ENCODE measurements around the gene UTP18. TPM values are rescaled to one million over a fixed set of nuclear protein-coding genes. Genes with fewer than 3 reads are reported as not detected.

The UTP18 gene
- total RNA-seq, 1 experiment from 2014 or later = 96.3 TPM

- Histone ChIP-seq H3K27ac (ENCODE audit: low read length) (no peak overlapping the region), H3K4me3 (ENCODE audit: low read depth in 2 of 2, low read length in 2 of 2) (no peak overlapping the region), H3K4me1 (ENCODE audit: control insufficient read depth, insufficient read depth, low read length) (no peaks in the 10 kb centered on the region), H3K27me3 (ENCODE audit: control insufficient read depth, insufficient read depth, low read length) (no peaks in the 10 kb centered on the region), H3K36me3 (ENCODE audit: control insufficient read depth, insufficient read depth, low read length) (no peaks in the 10 kb centered on the region), H3K9me3 (ENCODE audit: control insufficient read depth, insufficient read depth, low read depth, low read length) (no peaks in the 10 kb centered on the region)
- no peak for TF ChIP-seq POLR2AphosphoS5 (IDR thresholded peaks at IDR 0.05; ENCODE audit: low read depth, low read length)
- TF ChIP-seq TCF7L2 (IDR thresholded peaks at IDR 0.05; ENCODE audit: low read depth, low read length) = no peak
- no peak for TF ChIP-seq SIN3A (IDR thresholded peaks at IDR 0.05; ENCODE audit: borderline replicate concordance, insufficient read depth, low read depth, low read length)
- TF ChIP-seq, protein P1, sequence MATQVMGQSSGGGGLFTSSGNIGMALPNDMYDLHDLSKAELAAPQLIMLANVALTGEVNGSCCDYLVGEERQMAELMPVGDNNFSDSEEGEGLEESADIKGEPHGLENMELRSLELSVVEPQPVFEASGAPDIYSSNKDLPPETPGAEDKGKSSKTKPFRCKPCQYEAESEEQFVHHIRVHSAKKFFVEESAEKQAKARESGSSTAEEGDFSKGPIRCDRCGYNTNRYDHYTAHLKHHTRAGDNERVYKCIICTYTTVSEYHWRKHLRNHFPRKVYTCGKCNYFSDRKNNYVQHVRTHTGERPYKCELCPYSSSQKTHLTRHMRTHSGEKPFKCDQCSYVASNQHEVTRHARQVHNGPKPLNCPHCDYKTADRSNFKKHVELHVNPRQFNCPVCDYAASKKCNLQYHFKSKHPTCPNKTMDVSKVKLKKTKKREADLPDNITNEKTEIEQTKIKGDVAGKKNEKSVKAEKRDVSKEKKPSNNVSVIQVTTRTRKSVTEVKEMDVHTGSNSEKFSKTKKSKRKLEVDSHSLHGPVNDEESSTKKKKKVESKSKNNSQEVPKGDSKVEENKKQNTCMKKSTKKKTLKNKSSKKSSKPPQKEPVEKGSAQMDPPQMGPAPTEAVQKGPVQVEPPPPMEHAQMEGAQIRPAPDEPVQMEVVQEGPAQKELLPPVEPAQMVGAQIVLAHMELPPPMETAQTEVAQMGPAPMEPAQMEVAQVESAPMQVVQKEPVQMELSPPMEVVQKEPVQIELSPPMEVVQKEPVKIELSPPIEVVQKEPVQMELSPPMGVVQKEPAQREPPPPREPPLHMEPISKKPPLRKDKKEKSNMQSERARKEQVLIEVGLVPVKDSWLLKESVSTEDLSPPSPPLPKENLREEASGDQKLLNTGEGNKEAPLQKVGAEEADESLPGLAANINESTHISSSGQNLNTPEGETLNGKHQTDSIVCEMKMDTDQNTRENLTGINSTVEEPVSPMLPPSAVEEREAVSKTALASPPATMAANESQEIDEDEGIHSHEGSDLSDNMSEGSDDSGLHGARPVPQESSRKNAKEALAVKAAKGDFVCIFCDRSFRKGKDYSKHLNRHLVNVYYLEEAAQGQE (IDR thresholded peaks at IDR 0.05; ENCODE audit: insufficient read depth in 1 of 2, low read depth in 2 of 2, low read length in 1 of 2) = no peak
- TF ChIP-seq, protein P2, sequence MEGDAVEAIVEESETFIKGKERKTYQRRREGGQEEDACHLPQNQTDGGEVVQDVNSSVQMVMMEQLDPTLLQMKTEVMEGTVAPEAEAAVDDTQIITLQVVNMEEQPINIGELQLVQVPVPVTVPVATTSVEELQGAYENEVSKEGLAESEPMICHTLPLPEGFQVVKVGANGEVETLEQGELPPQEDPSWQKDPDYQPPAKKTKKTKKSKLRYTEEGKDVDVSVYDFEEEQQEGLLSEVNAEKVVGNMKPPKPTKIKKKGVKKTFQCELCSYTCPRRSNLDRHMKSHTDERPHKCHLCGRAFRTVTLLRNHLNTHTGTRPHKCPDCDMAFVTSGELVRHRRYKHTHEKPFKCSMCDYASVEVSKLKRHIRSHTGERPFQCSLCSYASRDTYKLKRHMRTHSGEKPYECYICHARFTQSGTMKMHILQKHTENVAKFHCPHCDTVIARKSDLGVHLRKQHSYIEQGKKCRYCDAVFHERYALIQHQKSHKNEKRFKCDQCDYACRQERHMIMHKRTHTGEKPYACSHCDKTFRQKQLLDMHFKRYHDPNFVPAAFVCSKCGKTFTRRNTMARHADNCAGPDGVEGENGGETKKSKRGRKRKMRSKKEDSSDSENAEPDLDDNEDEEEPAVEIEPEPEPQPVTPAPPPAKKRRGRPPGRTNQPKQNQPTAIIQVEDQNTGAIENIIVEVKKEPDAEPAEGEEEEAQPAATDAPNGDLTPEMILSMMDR (IDR thresholded peaks at IDR 0.05) = no peak
- ChIA-PET POLR2A (no interaction called here), CTCF (no interaction called here)
- DNase-seq (ENCODE audit: low read depth, low spot score) (no peak), ATAC-seq (no peak)
- in situ Hi-C loops (cut with HindIII; ENCODE audit: low pct_unique_long_range_greater_than_20kb, low sequenced_read_pairs) = no loop called here
- intact Hi-C loops (cut with micrococcal nuclease; ENCODE audit: unreplicated experiment) = no loop called here
- no TSS peak for BruUV-seq (replicated peaks)
Measured at GRCh38 chr17:51231999-51232398, 28.3 kb upstream of the UTP18 start.

DNA sequence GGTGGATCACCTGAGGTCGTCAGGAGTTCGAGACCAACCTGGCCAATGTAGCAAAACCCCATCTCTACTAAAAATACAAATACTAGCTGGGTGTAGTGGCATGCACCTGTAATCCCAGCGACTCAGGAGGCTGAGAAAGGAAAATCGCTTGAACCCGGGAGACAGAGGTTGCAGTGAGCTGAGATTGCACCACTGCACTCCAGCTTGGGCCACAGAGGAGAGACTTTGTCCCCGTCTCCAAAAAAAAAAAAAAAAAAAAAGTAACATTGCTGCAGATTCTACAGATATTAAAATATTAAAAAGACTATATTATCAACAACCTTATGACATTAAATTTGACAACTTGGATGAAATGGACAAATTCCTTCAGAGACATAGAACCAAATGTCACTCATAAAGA, 26.2 kb upstream of the UTP18 start:
- no peaks in the 10 kb centered on the region for H3K4me1 ChIP-seq (ENCODE audit: control insufficient read depth, insufficient read depth, low read length)
- no peaks in the 10 kb centered on the region for H3K36me3 ChIP-seq (ENCODE audit: control insufficient read depth, insufficient read depth, low read length)
- intact Hi-C loops (cut with micrococcal nuclease; ENCODE audit: unreplicated experiment) (no loop called here), in situ Hi-C loops (cut with HindIII; ENCODE audit: low pct_unique_long_range_greater_than_20kb, low sequenced_read_pairs) (no loop called here)
- no peak overlapping the region for H3K4me3 ChIP-seq (ENCODE audit: low read depth in 2 of 2, low read length in 2 of 2)
- no TSS peak for BruUV-seq (replicated peaks)
- H3K27ac ChIP-seq (ENCODE audit: low read length) = no peak overlapping the region
- H3K27me3 ChIP-seq (ENCODE audit: control insufficient read depth, insufficient read depth, low read length) = no peaks in the 10 kb centered on the region
- ChIA-PET CTCF (no interaction called here), POLR2A (interaction anchor here (0.6 kb wide), 1 partner anchor 406 kb away, joined by 5 read pairs; no protein-coding TSS in a partner anchor)
- DNase-seq (ENCODE audit: low read depth, low spot score) (no peak), ATAC-seq (no peak)
- no peak for TF ChIP-seq SIN3A (IDR thresholded peaks at IDR 0.05; ENCODE audit: borderline replicate concordance, insufficient read depth, low read depth, low read length)
- H3K9me3 ChIP-seq (ENCODE audit: control insufficient read depth, insufficient read depth, low read depth, low read length) = no peaks in the 10 kb centered on the region

- no peak for DNase-seq (ENCODE audit: low read depth, low spot score)
- Histone ChIP-seq H3K27ac (ENCODE audit: low read length) (no peak overlapping the region), H3K27me3 (ENCODE audit: control insufficient read depth, insufficient read depth, low read length) (no peaks in the 10 kb centered on the region), H3K4me3 (ENCODE audit: low read depth in 2 of 2, low read length in 2 of 2) (no peak overlapping the region), H3K36me3 (ENCODE audit: control insufficient read depth, insufficient read depth, low read length) (no peaks in the 10 kb centered on the region), H3K9me3 (ENCODE audit: control insufficient read depth, insufficient read depth, low read depth, low read length) (no peaks in the 10 kb centered on the region), H3K4me1 (ENCODE audit: control insufficient read depth, insufficient read depth, low read length) (no peaks in the 10 kb centered on the region)
- intact Hi-C loops (cut with micrococcal nuclease; ENCODE audit: unreplicated experiment) (no loop called here), in situ Hi-C loops (cut with HindIII; ENCODE audit: low pct_unique_long_range_greater_than_20kb, low sequenced_read_pairs) (no loop called here)
- no TSS peak for BruUV-seq (replicated peaks)
- ChIA-PET POLR2A (no interaction called here), CTCF (no interaction called here)
- no peak for ATAC-seq
- TF ChIP-seq, protein P2 (IDR thresholded peaks at IDR 0.05) = no peak
- TF ChIP-seq, protein P1 (IDR thresholded peaks at IDR 0.05; ENCODE audit: insufficient read depth in 1 of 2, low read depth in 2 of 2, low read length in 1 of 2) = no peak
- TF ChIP-seq TCF7L2 (IDR thresholded peaks at IDR 0.05; ENCODE audit: low read depth, low read length) (no peak), SIN3A (IDR thresholded peaks at IDR 0.05; ENCODE audit: borderline replicate concordance, insufficient read depth, low read depth, low read length) (no peak), POLR2AphosphoS5 (IDR thresholded peaks at IDR 0.05; ENCODE audit: low read depth, low read length) (no peak)
Measured at GRCh38 chr17:51238255-51238887, 22.0 kb upstream of the UTP18 start.

Data from Panc1 (cell line).